GM21723 (cell line): ENCODE data around the gene REPIN1.

Source experiments
- ATAC-seq: cut with Tn5 transposase; IDR thresholded peaks from one replicate; pipeline ENCODE4 v1.9.1; 2021; ENCODE audit warnings: mild to moderate bottlenecking, moderate library complexity; ENCODE audit not compliant: unreplicated experiment

Gene REPIN1

DNA sequence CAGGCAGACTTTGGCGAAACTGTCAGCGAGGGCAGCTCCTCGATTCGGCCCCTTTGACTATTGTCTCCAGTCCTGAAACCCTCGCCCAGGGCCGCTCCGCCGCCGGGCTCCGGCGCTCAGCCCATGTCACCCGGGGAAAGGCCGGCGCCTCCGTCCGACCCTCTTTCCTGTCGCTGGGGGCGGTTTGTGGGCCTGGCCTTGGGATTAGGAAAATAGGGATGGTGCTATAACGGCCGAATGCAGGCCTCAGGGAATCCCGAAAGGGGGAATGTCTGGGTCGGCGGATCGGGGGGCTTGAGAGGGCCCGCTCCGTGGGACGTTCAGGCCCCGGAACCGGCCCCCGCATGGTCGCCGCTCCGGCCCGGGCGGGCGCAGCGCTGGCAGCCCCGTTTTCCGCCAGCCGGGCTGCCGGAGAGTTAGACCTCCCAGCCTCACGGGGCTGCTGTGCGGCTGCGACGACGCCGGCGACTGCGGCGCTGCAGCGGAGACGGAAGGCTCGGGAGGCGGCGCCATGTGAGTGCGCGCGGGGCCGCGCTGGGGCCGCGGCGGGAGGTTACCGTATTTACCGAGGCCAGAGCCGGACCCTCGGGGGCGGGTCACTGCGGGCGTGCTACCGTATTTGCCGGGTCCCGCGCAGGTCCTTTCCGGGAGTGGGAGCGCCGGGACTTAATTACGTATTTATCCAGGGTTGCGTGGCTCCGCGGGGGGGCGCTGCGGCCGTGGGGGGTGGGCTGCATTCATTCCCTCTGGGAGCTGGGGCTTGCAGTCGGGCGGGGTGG lies 36.4 kb downstream of the REPIN1 start:
- peak; percentile 57 for ATAC-seq

DNA sequence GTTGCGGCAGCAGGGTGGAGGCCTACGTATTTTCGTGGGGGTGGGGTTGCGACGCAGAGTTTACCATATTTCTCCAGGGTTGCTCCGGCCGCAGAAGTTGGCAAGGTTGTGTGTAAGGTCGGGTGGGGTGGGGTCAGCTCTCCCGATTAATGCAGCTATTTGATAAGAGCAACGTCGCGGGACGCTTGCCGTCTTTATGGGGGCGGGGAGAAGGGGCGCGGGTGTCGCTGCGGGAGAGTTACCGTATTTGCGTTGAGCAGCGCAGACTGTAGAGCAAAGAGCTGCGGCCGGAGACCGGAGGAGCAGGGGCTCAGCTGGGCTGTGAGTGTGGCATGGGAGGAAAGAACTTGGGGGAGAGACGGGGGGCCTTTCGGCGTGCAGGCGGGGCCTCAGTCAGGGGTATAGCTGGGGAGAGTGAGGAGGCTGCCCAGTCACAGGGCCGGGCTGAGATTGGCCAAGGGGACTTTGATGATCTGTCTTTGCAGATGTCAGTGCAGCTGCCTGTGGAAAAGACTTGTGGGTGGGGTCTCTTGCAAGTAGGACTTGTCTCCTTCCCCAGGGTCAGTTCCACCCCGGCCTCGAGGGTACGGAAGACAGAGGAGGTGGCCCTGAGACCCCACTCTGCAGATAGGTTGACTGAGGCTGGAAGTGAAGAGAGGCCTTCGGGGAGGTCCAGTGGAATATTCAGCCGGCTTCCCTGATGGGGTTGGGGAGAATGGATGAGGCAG lies 37.1 kb downstream of the REPIN1 start:
- ATAC-seq: no peak

DNA sequence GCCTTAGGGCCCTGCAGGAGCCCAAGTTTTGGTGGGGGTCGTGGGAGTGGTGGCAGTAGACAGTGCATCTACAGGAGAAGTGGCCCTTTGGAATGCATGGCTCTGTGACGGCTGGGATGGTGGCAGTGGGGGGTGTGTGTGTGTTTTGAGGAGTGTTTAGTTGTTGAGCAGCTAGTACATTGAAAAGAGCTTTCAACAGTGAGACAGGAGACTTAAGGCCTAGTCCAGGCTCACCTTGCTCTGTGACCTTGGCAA lies 37.6 kb downstream of the REPIN1 start:
- no peak for ATAC-seq

DNA sequence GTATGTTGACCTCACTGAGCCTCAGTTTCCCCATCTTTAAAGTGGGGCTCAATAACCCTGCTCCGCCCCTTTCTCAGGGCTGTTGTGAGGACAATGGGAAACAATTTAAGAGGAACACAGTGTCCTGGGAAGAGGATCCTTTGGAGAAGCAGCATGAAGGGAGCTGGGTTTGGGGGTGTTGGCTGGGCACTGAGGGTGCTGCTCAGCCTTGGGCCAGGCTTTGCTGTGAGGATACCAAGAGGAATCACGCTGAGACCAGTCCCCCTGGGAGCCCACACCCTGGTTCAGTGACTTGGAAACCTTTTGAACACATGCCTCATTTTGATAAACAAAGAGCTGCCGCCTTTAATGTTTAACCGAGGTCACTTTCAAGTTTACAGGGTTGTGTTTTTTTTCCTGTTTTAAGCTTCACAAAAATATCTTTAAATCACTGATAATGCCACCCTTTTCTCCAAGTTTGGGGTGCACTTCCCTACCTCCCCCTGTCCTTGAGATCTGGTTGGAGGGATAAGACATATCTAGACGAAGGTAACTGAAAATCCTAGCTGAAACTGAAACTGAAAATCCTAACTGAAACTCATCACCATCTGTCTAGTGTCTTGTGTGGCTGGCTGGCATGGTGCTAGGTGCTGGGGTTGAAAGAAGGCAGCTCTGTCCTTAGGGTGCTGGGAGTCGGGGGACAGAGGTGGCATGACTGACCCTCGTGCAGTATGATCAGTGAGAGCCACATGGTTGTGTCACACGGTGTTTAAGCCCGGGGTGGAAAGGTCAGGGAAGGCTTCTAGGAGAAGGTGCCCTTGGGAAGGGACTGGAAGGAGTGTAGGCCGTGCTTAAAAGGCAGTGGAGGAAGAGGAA lies 38.2 kb downstream of the REPIN1 start:
- ATAC-seq: peak; percentile 55

DNA sequence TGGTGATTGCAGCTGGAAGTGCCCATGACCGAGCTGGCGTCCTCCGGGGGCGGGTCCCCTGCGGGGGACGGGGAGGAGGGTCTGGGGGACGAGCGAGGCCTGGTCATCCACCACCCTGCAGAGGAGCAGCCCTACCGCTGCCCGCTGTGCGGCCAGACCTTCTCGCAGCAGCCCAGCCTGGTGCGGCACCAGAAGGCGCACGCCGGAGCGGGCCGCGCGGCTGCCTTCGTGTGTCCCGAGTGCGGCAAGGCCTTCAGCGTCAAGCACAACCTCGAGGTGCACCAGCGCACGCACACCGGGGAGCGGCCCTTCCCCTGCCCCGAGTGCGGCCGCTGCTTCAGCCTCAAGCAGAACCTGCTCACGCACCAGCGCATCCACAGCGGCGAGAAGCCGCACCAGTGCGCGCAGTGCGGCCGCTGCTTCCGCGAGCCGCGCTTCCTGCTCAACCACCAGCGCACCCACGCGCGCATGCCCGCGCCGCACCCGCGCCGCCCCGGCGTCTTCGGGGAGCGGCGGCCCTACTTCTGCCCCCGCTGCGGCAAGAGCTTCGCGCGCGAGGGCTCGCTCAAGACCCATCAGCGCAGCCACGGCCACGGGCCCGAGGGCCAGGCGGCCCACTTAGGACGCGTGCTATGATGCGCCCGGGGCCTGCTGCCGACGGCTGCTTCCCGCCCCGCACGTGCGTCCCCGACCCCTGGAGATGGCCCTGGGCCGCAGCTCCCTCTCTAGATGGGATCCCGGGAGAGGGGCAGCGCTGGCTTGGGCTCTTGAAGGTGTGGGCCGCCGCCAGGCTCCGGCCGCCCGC lies 39.2 kb downstream of the REPIN1 start:
- no peak for ATAC-seq

DNA sequence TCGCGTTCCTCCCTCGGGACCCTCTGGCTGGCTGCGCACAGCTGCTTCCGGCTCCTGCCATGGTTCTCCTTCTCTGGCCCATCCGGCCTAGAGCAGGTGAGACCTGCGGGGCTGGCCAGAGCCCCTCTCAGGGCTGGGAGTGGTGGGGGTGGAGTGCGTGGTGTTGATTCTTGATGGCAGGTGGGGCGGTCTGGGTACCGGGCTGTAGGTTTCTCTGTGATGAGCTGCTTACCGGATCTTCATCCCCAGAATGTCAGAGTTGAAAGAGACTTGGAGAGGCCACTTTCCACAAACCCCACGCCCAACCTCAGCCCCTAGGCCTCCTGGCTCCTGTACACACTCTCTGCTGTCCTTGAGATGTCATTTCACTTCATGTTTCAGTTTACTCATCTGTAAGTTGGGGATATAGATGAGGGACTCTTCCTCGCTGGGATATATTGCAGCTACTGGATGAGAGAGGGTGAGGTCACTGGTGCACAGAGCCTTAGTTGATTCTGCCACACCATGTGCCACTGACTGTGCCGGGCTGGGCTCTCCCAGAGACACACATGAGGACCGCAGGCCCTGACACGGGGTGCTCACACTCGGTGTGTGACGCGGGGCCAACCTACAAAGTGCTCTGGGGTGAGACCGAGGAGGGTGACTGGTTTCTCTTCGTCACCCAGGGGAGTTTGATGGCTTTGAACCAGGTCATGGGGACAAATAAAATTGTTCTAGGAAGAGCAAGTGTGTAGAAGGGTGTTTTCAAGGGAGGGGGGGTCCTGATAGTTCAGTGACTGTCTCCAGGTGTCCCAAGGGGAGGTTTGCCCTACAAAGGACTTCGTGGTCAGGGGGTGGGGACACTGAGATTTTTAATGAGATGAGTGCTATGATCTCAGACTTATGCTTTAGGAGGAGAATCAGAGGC lies 40.0 kb downstream of the REPIN1 start:
- no peak for ATAC-seq

DNA sequence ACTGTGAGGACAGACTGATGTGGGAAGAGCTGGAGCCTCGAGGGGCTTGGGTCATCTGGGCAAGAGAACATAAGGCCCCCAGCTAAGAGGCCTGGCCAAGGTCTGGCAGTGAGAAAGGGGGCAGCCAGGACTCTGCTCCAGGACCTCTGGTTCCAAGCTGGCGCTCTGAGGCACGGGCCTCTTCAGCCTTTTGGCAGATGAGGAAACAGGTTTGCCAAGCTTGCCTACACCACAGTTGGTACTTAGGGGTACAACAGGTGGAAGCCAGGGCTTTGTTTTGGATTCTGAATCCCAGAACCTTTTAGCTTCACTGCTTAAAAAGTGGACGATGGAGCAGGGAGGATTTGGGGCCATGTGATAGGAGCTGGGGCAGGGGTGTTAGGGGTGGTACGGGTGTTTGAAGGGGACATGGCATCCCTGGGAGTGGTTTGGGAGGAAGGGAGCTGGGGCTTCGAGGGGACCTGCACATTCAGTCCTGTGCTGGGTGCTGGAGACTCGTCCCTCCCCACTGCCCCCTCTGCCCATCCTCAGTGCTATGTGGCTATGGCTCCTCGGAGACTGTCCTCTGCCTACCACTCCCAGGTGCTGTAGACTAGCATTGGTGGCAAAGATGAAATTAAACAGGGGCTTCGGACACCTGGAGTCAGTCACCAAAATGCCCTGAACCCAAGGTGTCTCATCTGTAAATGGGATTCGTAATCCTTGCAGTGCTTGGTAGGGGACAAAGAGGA lies 40.8 kb downstream of the REPIN1 start:
- no peak for ATAC-seq

DNA sequence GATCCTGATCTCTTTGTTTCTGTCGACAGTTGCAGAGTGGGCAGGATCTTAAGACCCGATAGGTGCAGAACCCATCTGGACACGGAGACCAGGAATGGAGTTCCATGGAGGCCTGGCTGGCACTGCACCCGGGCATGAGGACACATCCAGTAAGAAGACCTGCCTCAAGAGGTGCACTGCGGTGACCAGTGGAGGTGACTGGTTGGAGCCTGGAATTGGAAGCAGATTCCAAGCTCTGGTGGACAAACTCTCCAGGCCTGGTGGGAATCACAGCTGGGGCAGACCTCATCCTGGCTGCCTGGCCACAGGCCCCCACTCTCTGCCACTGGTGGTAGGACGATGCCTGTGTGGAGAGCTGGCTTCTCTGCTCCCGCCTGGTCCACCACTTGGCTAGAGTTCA lies 41.5 kb downstream of the REPIN1 start:
- ATAC-seq: no peak

DNA sequence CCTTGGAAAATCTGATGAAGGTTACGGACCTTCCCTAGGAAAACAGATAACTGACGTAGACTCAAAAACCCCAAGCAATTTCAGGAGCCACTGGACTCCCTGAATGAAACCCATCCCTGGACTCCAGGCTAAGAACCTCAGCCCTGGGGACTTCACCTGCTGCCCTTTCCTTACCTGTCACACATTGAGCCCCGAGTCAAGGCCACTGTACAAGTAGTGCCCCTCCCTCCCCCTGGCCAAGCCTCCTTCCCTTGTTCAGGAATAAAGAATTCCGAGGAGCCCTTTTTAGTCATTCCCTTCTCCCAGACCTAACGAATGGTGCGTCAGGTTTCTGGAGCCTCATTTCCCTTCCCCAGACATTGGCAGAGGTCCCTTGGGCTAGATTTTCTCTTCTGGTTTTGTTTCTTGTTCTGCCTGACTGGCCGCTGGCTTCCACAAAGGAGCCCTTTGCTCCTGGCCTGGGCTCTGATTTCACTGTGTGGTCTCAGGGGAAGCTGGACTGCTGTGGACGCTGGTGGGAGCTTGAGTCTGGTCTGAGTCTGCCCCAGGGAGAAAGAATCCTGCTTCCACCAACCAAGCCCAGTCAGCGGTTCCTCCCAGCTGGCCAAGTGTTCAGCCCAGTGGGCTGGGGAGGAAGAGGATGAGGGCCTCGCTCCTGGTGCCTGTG lies 42.2 kb downstream of the REPIN1 start:
- ATAC-seq: no peak

DNA sequence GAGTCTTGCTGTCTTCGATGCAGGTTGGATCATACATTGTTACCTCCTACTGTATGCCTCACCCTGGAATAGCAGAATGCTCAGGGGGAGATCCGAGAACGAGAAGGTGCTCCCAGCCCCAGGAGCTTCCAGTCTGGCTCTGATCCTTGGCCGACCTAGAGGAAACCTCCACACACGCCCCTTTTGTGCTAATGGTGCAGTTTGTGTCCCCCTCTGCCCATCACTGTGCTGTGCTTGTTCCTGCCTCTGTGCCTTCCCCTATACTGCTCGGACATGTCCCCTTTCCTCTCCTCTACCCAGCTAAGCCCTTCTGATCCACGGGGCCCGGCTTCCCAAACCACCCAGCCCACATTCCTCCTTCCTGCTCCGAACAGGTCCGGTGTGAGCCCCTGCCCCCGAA lies 43.0 kb downstream of the REPIN1 start:
- ATAC-seq: no peak

DNA sequence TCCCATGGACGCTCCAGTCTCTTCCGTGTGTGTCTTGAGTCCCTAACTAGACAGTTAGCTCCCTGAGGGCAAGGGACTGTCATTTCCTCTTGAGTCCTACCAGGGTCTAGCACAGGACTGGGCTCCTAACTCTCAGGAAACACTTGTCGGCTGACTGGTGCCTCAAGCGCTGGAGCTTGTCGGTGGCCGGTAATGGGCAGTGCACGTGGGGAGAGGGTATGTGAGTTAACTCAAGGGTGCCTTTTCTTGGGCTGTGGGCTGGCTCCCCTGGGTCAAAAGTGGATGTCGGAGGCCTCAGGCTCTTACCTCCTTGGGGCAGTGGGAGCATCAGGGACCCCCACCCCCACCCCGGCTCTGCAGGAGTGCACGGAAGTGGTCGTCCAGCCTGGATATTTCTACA lies 43.4 kb downstream of the REPIN1 start:
- no peak for ATAC-seq

DNA sequence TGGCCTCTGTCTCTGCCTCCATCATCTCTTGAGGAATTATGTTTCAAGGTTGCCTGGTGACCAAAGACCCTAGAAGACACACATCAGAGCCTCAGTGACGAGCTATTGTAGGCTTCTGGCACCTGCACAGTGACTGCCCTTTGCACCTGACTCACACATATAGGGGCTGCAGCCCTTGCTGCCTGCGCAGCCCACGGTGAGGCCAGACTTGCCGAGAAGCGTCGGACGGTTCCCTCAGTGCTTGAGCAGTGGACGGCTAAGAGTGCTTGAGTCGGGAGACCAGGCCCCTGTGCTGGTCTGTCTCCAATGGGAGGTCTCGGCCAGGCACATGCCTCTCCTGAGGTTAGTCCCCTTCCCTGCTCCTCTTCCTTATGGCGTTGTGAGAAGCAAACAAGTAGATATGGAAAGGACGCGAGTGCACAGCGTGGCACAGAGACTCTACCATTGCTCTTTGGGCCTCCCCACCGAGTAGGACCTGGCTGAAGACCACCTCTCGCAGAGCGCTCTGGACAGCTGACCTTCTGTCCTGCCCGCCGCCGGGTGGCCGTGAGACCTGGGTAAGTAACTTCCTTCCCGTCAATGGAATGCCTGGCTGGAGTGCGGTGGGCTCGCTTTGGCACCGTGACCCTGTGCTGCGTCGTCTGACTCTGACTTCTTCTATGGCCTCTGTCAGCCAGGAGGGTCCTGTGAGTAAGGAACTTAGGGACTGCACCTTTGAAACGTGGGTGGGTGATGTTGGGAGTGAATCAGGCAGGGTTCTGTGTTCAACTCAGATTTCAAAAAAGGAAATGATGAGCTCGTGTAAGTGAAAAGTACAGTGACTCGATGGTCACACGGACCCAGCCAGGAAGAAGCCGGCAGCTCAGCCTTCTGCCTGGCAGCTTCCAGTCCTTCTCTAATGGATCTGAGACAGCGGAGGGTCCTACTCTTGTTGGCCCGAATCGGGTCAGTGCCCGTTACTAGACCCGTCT lies 44.2 kb downstream of the REPIN1 start:
- ATAC-seq: no peak

DNA sequence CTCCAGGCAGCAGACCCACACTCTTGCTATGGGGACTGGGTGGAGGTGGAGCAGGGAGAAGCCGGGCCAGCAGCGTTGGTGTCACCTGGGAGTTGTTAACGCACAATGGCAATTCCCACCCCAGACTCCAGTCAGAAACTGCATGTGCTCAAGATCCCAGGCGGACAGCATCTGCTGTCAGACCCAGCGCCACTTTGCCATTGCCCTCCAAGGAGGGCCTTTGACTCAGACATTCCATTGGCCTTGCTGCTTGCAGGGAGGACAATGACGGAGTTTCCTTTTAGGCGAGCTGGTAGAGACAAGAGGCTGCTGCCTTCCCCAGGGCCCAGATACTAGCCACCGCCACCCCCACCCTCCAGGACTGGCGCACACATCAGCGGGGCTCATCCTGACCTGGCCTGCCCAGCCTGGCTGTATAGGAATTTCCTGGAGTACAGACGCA lies 45.0 kb downstream of the REPIN1 start:
- ATAC-seq: no peak

DNA sequence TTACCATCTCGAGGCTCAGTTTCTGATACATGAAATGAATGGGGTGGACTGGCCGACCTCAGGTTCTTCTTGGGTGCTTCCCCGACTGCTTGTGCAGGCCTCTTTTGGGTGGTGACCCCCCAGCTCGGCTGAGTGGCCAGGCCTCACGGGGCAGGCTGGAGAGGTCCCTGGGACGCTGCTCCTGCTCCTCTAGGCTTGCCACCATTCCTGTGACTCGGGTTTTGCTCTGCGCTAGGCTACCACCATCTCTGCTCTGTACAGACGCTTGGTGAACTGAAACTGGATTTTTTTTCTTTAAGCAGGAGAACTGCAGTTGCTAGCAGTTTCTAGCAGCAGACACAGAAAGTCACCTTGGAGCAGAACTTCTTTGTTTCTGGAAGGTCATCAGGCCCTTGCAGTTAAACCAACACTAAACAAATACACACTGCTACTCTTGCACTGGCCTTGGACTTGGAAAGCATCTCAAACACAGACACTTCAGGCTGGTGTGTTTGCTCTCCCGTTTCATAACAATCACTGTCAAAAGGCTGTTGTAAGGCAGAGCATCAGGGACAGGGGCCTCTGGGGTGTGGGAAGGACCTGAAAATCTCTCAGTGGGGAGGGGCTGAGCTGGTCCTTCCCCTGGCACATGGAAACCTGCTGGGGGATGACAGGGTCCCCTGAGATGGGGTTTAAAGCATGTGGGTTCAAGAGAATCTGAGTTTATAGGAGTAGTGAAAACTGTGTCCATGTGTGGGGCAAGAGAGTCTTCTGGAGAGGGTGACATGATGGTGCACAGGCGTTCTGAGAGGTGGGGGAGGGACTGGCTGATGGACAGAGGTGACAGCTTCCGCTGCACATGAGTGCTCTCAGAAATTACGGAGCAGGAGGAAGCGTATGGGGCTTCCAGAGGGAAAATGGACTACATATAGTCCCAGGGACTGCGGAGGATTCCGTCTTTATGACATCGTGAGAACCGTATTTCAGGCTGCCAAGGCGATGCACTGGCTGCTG lies 46.8 kb downstream of the REPIN1 start:
- no peak for ATAC-seq

DNA sequence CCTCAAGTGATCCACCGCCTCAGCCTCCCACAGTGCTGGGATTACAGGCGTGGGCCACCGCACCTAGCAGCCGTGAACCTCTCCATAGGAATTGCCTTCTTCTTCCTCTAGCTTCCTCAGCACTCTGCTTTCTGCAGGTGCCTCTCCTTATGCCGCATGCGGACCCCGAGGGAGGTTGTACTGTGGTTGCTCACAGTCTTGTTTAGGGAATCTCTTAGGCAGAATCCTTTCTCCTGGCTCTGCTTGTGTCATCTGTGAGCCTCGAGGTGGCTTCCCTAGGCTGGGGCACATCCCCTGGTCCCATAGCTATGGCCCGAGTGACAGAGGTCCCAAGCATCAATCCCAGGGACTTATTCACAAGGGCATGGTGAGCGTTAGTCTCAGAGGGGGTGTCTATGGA lies 48.6 kb downstream of the REPIN1 start:
- ATAC-seq: no peak

DNA sequence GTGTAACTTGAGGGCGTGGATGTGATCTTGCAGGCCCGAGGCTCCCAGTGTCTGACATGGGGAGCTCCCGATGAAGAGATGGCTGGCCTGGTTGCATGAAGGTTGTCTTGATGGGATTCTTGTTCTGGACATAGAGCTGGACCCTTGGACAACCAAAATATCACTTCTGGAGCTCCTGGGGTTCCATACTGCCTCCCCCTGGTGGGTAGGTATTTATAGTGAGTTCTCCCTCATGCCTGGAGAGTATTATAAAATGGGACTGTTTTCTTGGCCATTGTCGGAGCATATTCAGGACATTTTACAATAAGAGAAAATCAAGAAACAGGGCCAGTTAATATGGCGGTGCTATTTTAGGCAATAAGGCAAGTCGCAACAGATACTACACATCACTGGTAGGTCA lies 49.2 kb downstream of the REPIN1 start:
- no peak for ATAC-seq
